HG03457 (cell line): ENCODE results near the gene MYO5C.

Experiments
- ATAC-seq: cut with Tn5 transposase; IDR thresholded peaks from one replicate; pipeline ENCODE4 v1.9.1; 2021; ENCODE audit warnings: moderate number of reproducible peaks; ENCODE audit not compliant: unreplicated experiment

MYO5C gene

DNA sequence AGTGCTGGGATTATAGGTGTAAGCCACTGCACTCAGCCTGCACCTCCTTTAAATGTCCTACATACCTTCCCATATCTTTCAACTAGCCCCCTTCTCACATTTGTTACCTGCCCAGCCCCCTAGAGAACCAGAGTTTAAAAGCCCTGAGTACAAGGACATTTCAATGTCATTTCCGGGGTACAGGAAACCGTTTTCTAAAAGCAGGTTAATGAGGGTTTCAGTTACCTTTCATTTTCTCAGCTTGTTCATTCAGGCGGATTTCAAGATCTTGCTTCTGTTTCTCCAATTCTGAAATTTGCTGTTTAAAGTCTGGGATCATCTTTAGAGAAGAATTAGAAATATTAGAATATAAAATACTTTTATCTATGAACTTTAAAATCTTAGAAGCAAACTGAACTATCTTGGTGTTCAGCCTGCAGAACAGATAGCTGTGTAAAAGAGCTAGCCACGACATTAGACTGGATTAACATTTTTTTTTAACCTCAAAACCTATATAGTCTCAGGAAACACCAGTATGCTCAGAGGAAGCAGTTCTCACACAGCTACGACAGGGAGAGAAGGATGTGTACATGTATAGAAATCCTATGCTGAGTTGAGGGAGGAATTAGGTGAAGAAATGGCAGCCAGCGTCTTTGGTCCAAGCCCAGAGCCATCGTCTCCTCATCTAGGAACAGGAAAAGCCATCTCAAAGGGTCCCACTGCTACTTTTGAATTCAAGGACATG lies 74.5 kb downstream of the MYO5C start:
- no peak for ATAC-seq

- ATAC-seq, result no peak
Measured at GRCh38 chr15:52220251-52220650, 75.4 kb downstream of the MYO5C start.

GRCh38 chr15:52218816-52219215 lies 76.8 kb downstream of the MYO5C start:
- no peak for ATAC-seq

DNA sequence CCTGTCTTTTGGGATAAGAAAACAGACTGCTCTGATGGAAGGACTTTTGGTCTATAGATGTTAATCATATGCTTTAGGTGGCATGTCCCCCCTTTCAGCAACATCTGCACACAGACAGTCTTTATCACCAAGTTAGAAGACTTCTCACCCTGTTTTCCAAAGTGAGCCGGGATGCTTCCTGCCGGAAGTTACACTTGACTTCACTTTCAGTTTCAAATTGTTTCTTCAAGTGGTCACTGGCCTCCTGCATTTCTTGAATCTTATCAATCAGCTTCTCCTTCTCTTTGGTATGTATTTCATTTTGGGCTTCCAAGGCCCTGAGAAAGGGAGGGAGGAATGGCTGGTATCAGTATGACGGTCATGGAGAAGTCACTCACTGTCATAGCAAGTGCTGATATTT lies 77.2 kb downstream of the MYO5C start:
- ATAC-seq, result no peak

DNA sequence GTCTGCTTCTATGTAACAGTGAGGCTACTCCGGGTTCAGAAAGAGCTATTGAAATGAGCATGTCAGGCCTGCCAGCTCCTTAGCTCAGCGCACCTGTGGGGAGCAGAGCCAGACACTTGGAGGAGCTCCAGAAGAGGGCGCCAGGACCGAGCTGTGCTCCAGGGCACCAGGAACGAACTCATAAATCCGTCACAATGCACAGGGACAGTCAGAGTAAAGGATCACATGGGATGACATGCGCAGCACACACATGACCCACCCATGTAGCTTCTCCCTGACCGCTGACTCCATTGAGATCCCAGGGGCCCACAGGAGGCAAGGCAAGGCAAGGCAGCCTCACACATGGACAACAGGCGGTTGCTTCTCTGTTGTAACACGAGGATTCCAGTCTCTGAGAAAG lies 78.4 kb downstream of the MYO5C start:
- no peak for ATAC-seq

- no peak for ATAC-seq
Measured at GRCh38 chr15:52214553-52214952, 81.1 kb downstream of the MYO5C start.

GRCh38 chr15:52213206-52213605 lies 82.4 kb downstream of the MYO5C start:
- ATAC-seq, result no peak

DNA sequence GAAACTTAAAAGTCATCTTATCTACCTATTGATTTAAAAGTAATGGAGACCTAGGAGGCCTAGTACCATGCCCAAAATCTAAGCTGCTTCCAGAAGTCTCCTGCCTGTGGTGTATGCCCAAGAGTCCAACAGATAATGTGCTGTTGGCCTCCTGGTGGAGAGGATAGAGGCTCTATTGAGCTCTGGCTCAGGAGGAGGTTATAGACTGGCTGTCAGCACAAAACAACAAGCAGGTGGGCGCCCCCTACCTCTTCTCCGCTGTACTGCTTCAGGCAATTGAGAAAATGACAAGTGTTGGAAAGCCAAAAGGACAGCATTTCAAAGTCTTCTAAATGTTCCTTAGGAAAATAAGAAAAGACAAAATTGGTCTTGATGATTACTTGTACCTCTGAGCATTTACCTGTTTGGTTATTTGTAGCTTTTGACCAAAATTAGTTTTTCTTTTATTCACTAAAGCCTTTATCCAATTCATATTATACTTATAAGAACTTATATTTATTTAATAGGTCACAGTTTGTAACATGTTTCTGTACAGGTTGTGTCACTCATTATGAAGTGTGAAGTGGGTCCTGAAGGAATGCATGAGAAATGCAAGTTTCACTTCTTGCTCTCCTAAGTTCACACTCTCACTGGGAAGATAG lies 87.2 kb downstream of the MYO5C start:
- ATAC-seq, result no peak

DNA sequence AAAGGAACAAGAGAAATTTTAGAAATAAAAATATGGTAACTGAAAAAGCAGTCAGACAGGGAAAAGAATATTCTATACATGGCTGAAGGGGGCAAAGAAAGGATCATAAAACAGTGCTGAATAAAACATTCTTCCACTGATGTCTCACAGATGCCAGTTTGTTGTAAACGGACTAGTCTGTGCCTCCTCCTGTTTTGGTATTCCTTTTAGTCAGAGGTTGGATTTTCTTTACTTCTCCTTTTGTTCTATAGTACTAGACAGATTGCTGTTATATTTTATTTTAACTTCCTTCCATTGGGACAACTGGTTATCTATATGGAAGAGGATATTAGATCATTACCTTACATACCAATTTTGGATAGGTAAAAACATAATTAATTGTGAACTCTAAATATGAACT lies 88.4 kb downstream of the MYO5C start:
- no peak for ATAC-seq

DNA sequence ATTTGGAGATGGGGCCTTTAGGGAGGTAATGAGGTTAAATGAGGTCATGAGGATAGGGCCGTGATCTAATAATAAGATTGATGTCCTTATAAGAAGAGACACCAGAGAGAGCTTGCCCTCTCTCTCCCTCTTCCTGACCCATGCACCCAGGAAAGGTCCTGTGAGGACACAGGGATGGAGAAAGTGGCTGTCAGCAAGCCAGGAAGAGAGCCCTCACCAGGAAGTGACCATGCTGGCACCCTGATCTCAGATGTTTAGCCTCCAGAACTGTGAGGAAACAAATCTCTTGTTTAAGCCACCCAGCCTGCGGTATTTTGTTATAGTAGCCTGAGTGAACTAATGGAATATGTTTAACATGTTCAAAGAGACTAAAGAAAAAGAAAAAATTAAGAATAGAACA lies 89.2 kb downstream of the MYO5C start:
- no peak for ATAC-seq

DNA sequence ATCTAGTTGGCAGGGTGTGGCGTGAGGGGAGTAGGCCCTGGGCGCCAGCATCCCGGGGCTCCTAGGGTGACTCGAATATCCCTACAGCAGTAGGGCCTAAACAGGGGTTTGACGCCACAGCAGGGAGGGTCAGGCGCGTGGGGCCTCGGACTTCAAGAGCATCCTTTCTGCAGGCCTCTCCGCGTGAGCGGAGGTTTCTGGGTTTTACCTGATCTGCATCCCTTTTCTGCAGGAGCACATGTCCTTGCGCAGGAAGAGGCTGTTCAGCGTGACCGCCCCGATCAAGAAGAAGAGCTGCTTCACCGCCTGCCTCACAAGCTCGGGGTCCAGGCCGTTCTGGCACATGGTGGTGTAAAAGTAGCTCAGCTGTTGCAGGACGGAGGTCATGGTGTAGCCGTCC lies 90.9 kb downstream of the MYO5C start:
- no peak for ATAC-seq

GRCh38 chr15:52200831-52201365 lies 94.7 kb downstream of the MYO5C start:
- no peak for ATAC-seq

DNA sequence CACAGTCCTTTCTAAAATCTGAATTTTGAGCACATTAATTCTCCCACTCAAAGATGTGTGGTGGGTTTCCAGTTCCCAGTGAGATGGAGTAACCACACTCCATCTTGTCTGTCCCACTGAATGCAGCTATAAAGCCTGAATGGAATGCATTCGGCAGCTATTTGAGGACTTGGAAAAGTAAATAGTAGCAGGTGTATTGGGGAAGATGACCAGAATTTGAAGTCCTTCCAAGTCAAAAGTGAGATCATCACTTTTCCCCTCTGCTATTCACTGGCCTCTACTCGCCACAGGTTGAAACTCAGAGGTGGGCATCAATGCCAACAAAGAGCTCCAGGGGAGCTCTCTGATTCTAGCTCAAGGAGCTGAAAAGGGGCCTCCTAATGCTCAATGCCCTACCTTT lies 96.3 kb downstream of the MYO5C start:
- ATAC-seq, result no peak

DNA sequence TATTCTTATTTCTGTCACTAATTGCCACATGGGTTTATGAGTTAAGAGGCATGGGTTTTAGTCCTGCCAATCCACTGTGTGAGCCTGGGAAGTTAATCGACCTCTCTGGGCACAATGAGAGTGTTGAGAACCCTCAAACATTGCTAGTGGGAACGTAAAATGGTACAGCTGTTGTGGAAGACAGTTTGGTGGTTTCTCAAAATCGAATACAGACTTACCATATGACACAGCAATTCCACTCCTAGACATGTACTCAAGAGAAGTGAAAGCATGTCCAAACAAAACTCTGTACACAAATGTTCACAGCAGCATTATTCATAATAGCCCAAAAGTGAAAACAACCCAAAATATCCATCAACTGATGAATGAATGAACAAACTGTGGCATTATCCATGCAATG lies 98.7 kb downstream of the MYO5C start:
- no peak for ATAC-seq

GRCh38 chr15:52193791-52194190 lies 101.8 kb downstream of the MYO5C start:
- no peak for ATAC-seq

GRCh38 chr15:52193321-52193720 lies 102.3 kb downstream of the MYO5C start:
- no peak for ATAC-seq

DNA sequence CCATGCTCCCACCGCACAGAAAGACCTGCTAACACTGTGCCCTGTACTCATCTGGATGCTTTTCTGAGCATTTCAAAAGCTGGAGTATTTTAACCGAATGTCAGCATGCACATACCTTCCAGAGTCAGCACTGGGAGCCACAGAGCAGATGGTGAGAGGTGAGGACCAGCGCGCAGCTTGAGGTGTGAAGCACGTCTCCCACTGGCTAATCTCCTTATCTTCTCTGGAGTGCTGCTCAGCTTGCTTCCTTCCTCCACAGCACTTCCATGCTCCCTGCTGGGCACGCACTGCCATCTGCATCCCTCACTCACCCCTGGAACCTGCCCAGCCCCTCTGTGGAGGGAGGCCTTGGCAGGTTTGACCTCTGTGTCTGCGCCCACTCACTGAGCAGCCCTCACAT lies 104.4 kb downstream of the MYO5C start, which contains the start of gene GNB5:
Gene GNB5, minus strand, starts transcription at position 186 of the 400 bp plus-strand sequence. CDS start 6,716 bp downstream, outside the sequence.
- ATAC-seq, result no peak

DNA sequence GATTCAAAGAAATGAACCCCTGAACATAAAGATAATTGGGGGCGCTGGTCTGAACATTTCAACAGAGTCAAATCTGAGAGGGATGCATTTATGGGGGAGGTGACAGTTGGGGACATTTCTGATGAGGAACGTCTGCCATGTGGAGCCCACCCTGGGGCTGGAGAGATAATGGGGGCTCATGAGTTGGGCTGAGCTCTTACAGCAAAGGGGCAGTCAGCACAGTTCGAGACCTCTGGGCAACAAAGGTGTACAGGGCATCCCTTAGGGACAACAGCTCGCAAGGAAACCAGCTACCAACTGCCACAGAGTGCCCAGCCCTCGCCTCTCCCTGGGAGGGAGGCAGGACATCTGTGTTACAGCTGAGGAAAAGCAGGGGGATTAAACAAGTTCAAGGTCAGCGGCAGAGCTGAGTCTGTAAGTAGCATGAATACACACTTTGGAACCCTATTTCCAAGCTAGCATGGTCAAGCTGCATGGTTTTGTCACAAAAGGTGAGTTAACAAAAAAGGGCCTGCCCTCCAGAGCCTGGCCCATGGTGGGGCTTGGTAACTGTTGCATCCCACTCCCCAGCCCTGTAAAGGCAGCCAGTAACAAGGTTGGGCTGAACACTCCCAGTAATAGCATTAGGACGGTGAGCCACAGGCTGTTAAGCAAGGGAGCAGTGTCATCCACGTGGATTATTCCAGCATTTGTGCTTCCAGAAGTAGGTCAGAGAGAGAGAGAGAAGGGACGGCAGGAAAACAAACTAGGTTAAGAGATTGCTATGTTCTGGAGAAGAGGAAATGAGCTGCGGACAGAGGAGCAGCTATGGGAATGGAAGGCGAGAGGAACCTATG lies 108.7 kb downstream of the MYO5C start:
- no peak for ATAC-seq

GRCh38 chr15:52185151-52185561 lies 110.4 kb downstream of the MYO5C start:
- ATAC-seq, result no peak

- no peak for ATAC-seq
Measured at GRCh38 chr15:52184721-52185120, 110.9 kb downstream of the MYO5C start.

DNA sequence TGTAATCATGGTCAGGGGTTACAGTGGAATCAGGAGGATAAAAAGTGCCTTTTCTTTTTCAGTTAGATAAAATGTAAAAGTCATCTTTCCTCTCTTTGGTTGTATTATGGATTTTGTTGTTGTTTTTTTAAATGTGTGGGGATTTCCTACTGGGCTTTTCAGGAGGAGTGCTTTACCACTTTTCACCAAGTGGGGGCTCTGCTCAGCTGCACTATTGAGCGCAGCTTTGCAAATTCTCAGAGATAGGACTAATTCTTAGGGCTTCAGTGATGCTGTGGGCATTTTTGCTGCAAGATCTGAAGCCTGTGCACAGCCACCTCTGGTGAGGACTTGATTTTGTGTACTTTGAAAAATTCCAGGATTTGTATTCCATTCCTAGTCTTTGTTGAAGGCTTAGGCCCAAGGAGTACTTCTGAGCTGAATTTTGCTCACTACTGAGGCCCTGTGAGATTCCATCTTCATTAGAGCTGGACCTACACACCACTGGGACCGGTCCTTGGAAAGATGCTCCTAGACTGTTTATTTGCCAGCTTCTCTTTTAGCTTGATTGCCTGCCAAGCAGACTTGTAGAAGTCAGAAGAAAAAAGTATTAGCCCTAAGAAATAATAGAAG lies 111.9 kb downstream of the MYO5C start:
- no peak for ATAC-seq
